HG03521 (cell line): ENCODE measurements around the gene FNBP1L.
A peak's percentile ranks its signal among the peaks of the same experiment; 100 is the strongest.

Experiments
- ATAC-seq: cut with Tn5 transposase; IDR thresholded peaks from one replicate; pipeline ENCODE4 v1.9.1; 2021; ENCODE audit warnings: mild to moderate bottlenecking, moderate library complexity; ENCODE audit not compliant: unreplicated experiment

Gene FNBP1L

DNA sequence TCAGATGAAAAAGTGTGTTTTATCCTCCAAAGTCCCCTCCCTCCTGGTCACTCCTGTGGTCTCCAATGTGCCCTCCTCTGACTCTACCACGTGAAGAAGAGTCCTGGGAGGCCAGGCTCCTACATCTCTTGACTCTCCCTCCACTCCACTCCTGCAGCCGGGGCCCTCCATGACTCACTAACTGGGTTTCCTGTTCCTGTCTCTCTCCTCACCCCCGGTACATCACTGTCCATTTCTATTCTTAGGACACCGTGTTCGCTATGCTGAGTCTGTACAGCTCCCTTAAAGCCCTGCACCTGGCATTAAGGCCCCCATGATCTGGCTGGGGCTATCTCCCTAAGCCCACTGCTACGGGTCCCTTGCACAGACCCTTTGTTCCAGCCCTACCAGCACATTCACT is 140.3 kb downstream of the FNBP1L start:
- ATAC-seq = no peak

DNA sequence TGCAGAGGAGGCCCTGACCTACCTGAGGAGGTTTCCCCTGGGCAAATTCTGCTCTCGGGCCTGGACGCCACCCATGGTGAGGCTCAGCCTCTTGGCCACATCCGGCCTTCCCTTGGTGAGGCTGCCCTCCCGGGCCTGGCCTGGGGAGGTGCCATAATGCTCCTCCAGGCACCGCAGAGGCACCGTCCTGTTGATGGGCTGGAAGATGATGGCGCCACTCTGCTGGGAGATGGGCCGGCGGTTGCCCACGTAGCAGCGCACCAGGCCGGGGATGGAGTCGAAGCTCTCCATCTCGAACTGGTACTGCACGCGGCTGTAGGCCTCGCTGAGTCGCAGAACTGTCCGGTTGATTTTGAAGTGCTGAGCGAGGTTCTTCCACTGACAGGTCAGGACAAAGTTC is 141.0 kb downstream of the FNBP1L start:
- ATAC-seq = no peak

DNA sequence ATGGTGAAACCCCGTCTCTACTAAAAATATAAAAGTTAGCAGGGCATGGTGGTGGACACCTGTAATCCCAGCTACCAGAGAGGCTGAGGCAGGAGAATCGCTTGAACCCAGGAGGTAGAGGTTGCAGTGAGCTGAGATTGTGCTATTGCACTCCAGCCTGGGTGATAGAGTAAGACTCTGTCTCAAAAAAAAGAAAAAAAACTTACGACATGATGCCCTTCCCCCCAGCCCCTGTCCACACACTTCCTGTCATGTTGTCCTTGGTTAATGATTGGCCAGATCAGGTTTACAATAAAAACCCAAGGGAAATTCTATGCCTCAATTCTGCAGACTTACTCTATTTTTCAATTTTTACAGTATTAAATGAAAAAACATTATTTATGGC is 143.4 kb downstream of the FNBP1L start:
- peak; percentile 12 for ATAC-seq

DNA sequence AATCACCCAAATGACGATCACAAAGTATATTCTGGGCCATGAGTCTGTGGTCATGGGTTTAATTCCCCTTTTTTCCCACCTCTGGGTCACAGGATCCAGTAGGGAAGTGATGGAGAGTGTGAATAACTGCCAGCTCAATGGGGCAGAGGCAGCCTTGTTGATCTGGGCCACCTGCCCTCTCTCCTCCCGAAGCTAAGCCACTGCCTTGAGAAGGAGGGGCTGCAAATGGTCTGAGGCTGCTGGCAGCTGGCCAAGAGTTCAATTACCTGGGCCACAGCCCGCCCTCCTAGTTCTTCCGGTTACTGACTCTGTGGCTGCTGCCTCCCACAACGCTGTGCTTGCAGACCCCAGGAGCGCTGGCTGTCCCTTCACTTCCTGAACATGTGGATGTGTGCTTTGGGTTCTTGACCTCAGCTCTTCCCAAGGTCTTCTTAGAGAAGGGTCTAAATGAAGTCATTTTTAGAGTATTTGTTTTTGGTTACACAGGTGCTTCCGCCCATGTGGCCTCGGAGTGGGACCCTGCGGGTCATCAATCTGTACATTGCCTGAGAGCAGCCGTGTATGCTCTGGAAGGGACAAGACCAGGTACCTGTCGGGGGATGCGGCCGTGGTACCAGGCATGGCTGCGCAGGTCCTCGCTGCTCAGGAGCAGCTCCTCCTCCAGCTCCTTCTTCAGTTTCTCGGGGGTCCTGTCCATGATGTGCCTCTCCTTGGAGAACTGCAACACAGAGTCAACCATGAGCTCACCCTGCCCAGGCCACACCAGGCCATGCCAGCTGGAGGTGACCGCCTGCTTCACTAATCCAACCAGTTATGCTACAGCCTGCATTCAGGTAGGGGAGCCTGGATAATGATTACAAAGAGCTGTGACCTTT is 144.0 kb downstream of the FNBP1L start:
- peak; percentile 79 for ATAC-seq

DNA sequence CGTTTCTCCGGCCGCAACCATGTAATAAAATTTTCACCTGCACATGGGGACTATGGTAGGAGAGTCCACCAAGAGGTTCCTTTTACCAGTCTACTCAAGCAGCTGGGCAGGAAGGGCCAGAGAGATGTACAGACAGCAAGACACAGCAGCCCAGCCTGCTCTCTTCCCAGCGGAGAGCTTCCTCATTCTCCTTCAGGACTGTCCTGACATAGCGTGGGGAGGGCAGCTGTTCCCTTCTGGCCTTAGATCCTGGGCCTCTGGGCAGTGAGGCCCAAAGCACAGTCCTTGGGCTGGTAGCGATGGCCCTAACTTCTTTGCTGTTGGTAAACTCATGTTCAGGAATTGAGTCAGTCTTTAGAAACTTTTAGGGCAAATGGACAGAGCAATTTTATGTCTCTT is 144.6 kb downstream of the FNBP1L start:
- ATAC-seq = no peak

DNA sequence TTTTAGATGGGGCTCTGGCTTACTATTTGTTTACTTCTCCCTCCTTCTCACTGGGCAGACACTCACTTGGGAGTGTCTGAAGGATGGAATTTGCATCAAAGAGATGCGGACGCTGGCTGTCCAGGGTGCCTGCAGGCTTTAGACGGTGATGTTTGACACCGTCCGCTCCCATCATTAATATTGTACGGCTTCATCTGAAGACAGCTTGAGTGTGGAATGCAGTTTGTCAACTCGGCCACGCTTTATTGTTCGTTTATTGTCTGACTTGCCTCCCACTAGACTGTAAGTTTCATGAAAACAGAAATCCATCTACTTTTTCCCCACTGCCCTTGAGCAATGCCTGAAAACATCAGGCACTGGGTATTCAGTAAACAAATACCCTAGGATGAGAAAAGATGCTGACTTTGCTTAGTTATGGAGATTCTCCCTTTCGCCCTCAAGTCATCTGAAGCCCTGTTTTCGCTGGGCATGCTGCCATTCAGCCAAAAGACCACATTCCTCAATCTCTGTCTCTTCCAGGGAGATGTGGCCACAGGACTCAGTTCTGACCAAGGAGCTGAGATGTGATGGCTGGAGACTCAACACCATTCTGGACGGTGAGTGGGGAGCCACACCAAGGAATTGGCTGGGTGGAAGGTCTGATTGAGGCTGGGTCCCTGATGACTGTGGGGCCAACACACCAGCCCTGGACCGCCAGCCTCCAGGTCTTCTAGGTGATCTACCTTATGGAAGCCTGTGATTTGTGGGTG is 146.1 kb downstream of the FNBP1L start:
- no peak for ATAC-seq

DNA sequence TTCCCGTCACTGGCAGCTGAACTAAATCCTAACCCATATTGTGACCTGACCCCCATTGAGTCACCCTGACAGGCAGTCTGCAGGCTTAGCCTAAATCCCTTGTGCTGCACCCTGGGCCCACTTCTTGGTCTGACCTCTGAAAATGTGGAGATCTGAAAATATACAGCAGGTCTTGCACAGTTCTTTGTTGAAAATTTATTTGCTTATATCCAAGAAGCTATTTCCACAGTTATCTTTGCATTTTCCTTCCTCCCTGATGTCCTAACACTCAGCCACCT is 146.6 kb downstream of the FNBP1L start:
- no peak for ATAC-seq

DNA sequence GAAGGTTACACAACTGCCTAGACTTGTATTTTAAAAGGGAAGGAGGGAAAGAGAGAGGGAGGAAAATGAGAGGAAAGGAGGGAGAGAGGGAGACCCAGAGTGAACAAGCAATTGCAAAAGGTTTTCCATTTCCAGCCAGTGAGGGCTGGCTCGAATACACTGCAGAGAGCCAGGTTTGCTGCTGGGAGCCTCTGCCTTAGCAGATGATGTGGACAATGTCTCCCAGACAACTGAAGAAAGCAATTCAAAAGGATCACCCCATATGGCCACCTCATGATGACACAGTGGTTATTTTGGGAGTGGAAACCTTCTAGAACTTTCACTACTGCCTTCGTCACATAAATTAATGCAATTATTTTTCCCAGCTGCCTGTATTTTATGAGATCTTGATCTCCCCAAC is 147.3 kb downstream of the FNBP1L start:
- ATAC-seq = no peak

DNA sequence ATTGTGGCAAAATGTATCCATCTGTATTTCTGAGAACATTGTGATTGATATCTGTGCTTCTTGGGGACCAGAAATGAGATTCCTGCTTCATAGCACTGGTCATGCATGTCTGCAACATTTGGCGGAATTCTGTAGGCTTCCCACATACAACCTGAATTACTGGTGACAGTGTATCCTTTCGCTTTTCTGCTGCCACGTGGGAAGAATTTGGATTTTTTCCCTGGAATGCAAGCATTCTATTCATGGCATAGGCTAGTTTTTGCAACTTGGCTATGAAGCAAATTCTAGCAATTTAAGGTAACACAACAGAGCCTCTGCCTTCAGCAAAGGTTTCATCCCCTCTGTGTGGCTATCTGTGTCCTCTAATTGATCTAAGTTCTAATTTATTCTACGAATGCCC is 147.8 kb downstream of the FNBP1L start:
- ATAC-seq = no peak

DNA sequence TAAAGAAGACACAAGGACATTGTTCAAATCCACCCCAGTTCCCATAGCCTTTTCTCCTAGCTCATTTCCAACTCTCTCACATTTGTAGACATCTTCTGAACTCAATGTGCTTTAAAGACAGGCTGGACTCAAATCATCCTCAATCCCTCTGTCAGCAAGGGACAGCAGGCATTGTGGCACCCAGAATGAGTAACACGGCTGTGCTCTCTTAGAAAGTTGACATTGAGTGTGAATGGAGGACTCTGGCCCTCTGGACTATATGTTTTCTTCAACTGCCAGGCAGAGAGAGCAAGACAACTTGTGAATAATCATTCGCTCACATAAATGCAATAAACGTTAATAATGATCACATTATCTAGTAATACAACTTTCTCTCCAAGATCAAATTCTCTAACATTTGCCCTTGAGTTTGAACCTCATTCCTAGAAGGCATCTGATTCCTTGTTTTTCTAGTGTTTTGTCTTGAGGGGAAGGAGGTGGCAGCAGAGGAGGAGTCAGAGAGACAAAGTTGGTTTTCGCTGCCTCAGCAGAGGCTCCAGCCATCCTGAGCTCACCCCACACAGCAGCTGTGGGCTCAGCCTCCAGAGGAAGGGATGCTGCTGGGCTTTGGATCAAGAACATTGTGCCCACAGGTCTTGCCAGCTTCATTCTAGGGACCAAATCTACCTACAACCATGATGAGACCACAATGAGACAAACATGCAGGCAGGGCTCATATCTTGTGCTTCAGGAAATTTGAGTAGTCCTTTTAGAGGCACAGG is 148.6 kb downstream of the FNBP1L start:
- no peak for ATAC-seq

DNA sequence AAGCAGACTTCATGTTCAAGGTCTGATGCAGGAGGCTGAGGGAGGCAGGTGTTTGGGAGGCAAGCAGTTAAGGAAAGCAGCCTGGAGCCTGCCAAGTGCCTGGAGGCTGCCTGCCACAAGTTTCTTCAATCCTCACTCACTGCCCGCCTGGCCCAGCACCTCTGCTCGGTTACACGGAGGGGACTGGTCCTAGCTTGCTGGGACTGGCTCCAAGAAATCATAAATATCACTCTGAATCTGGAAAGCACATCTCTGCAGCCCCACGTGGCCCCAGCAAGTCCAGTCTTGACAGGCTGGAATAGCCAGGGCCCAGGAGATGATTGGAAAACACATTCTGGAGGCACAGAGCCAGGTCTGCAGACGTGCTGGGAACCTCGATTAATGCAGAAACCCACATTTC is 149.8 kb downstream of the FNBP1L start:
- ATAC-seq = no peak

DNA sequence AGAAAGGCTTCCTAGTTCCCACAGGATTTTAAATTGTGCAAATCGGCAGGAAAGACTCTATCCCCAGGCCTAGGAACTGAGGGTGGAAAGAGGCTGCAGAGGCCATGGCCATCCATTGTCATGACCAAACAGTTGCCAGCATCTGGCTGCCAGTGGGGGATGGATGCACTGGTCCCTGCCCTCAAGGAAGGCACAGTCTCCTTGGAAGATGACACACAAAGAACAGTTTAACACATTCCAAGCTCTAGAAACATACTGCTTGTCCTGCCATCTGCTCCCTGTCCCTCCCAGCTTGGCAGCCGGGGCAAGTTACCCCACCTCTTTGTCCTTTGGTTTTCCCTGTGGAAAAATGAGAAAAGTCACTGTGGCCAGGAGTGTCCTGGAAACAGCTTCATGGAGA is 150.5 kb downstream of the FNBP1L start:
- ATAC-seq = no peak

DNA sequence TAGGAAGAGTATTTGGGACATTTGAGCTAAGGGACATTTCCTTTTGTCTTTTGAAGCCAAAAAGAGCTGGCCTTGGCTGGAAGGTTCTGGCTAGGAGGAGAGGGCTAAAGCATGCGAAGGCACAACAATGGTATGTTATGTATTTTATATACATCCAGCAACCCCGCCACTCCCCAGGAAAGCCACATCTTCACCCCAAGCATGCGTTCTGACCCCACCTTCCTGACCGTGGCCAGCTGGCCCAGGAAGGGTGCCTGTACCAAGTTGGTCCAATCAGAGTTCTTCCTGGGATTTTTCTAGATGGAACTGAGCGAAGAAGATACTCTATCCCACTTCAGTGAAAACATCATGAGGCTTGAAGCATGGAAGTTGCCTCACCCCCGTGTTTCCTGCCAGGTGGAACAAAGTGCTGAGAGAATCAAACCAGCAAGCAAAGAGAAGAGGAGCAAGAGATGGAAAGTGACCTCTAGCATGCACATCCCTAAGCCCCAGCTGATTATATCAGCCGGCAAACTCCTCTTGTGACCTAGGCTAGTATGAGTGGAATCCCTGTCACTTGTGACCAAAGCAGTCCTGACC is 151.0 kb downstream of the FNBP1L start:
- no peak for ATAC-seq

DNA sequence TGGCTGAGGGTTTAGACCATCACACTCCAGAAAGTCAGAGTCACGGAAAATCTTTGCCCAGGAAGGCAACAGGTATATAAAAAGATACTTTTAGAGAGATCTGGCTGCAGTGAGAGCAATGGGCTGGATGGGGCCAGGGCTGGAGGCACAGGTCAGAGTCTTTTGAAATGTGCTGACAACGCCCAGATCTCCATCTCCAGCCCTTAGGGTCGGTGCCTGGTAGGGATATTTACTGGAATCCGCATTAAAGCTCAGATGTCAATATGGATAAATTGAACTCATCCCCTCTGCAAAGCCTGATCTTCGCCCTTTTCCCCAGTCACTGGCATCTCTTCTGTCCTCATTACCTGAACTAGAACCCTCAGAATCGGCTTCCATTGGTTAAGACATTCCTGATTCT is 151.6 kb downstream of the FNBP1L start:
- ATAC-seq = no peak

DNA sequence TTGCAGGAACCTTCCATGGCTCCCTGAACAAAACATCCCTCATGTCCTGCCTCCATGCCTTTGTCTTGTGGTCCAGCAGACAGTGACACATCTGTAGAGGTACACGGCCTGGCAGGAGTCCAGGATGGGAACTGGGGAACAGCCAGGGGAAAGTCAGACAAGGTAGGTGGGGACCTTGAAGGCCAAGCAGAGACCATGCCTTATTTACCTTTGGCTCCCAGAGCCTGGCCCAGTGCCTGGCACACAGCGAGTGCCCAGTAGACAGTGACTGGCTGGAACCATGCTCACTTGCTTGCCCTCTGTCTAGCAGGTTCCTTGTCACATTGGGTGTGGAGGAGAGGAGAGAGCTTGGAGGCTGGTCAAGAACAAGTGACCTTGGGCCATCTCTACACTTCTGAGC is 152.7 kb downstream of the FNBP1L start:
- ATAC-seq = no peak

DNA sequence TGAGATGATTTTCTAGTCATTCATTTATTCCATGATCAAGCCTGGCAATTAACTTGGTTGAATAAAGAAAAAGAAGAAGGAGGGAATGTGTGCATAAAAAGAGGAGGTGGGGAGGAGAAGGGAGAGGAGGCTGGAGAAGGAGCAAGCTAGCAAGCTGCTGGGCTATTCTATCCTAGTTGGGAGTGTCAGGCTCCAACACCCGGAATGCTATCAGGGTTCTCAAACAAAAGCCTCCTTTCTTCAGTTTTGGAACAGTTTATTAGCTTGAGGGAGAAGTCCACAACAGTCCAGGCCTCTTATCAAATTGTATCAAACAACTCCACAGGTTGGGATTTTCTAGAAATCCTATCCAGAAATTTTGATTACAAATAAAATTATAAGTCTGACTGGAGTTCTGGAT is 153.8 kb downstream of the FNBP1L start:
- ATAC-seq = no peak

DNA sequence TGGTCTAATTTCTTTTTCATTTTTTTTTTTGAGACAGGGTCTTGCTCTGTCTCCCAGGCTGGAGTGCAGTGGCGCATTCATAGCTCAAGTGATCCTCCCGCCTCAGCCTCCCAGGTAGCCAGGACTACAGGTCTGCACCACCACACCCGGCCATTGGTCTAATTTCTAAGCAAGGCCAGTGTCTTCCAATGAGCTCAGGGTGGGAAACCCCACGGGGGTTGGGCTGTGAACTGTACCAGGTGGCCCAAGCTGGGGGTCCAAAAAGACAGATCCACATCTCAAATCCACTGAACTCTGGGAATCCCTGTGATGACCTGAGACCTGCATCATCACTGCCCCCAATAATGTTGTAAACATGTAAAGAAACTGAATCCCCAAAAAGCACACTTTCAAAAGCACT is 154.2 kb downstream of the FNBP1L start:
- ATAC-seq = no peak

DNA sequence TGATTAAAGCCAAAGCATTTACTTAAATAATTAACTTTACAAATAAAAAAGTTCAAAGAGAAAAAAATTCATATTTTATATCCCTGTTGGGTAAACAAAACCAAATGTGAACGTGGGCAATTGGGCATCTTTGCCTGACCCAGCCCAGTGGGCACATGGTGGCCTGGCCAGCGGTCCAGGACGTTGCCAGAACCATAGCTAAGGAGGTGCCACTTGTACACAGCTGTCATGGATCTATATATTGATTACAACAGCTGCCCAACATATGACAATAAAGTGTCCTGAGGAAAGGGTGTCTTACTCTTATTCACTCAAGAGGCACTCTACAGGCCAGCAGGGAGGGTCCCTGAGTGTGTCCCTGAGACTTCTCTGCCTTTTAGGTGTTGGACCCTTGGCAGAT is 155.2 kb downstream of the FNBP1L start:
- no peak for ATAC-seq

DNA sequence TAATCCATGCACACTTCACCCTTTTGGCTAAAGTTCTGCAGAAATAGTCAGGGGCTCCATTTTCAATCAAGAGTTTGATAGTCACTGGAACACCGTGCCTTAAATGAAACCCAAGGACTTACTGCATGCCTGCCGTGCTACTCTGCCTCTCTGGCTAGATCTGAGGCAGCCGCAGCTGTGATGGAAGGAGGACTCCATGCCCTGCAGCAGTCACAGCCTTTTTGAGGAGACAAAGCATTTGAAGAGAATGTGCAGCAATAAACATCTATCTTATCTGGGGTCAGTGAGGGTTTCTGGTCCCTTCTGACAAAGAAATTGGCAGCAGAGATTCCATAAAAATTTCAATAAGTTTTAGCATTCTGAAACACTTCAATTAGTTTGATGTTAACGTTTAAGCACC is 155.7 kb downstream of the FNBP1L start:
- ATAC-seq = no peak
